Sigmoid colon (tissue), 7 donors: ENCODE measurements around the gene DKK2. TPM values are rescaled to one million over a fixed set of nuclear protein-coding genes. Genes with fewer than 3 reads are reported as not detected.
"Not testable (repeated sequence)": the region's sequence is repeated elsewhere in the genome, so short reads cannot be mapped to it uniquely, and the experiment has no call there.

ENCODE experiments used
- DNase-seq: peaks from one replicate; pipeline ENCODE4 v3.0.0-alpha.2; 2019
- H3K27ac ChIP-seq, 4 donors: fragments of 200-600 bp; sonication (generic); one replicate each; pipeline ENCODE4 v1.5.1; 2016 to 2019; ENCODE audit warnings: mild to moderate bottlenecking in 1 of 4
- H3K27me3 ChIP-seq, 3 donors: fragments of 200-600 bp; sonication (generic); one replicate each; pipeline ENCODE4 v1.5.1; 2019; ENCODE audit warnings: mild to moderate bottlenecking in 1 of 3
- H3K36me3 ChIP-seq, 4 donors: fragments of 200-600 bp; sonication (generic); one replicate each; pipeline ENCODE4 v1.5.1; 2016 to 2019
- H3K4me1 ChIP-seq, 4 donors: fragments of 200-600 bp; sonication (generic); one replicate each; pipeline ENCODE4 v1.5.1; 2017 to 2019
- H3K4me3 ChIP-seq, 4 donors: fragments of 200-600 bp; sonication (generic); one replicate each; pipeline ENCODE4 v1.5.1; 2017 to 2019; ENCODE audit warnings: mild to moderate bottlenecking in 2 of 4, moderate library complexity in 1 of 4
- H3K9me3 ChIP-seq, 4 donors: fragments of 200-600 bp in 3 of 4; sonication (generic) in 3 of 4; one replicate each; pipeline versions ENCODE4 v1.5.1 to v1.6.1; 2013 to 2019
- CTCF ChIP-seq, 4 experiments: fragments of 450-650 bp in 3 of 4; fragments of 200-600 bp in 1 of 4; IDR thresholded peaks; one replicate each; pipeline ENCODE4 v1.5.1; 2016 to 2019; ENCODE audit warnings: antibody characterized with exemption in 4 of 4, mild to moderate bottlenecking in 3 of 4, moderate library complexity in 2 of 4
- EP300 ChIP-seq, 4 donors: sonication (generic); formaldehyde crosslinking; IDR thresholded peaks; one replicate each; pipeline ENCODE4 v1.6.1; 2017; ENCODE audit warnings: antibody characterized with exemption in 4 of 4
- POLR2A ChIP-seq, 2 donors: fragments of 450-650 bp; IDR thresholded peaks; one replicate each; pipeline ENCODE4 v1.6.1; 2016; ENCODE audit warnings: antibody characterized with exemption in 2 of 2, mild to moderate bottlenecking in 2 of 2, moderate library complexity in 2 of 2
- POLR2AphosphoS5 ChIP-seq, 4 donors: sonication (generic); formaldehyde crosslinking; IDR thresholded peaks; one replicate each; pipeline ENCODE4 v1.6.1; 2017; ENCODE audit warnings: antibody characterized with exemption in 4 of 4
- WGBS, 2 donors: extraction: QIAGEN DNeasy Blood & Tissue Kit; methylation state at CpG; one replicate each; pipeline ENCODE4 v1.1.7; 2013; 5-methylcytosine and 5-hydroxymethylcytosine counted together
- intact Hi-C: fragments of 100-400 bp; cut with DNase I; formaldehyde crosslinking; loops from one replicate; pipeline ENCODE4 v1.15.1; 2023
- polyA plus RNA-seq, 3 donors: library from polyadenylated mRNA; stranded (reverse); fragments of 200-250 nt; gene quantifications; one replicate each; pipeline ENCODE4 v1.2.3, GENCODE V29; 2013
- total RNA-seq, 4 donors: library from RNA; depleted of rRNA; stranded (reverse); fragments of >200 nt; gene quantifications; one replicate each; pipeline ENCODE4 v1.1.0, GENCODE V29; 2016
- donor health status: healthy with polysubstance abuse.
- donor health status: Bipolar disorder and iron deficiency.
- donor health status: healthy.

The DKK2 gene
- total and polyA plus RNA-seq, 7 donors, result 0.35 to 9.1 (median 3.3) TPM; not detected in 2

DNA sequence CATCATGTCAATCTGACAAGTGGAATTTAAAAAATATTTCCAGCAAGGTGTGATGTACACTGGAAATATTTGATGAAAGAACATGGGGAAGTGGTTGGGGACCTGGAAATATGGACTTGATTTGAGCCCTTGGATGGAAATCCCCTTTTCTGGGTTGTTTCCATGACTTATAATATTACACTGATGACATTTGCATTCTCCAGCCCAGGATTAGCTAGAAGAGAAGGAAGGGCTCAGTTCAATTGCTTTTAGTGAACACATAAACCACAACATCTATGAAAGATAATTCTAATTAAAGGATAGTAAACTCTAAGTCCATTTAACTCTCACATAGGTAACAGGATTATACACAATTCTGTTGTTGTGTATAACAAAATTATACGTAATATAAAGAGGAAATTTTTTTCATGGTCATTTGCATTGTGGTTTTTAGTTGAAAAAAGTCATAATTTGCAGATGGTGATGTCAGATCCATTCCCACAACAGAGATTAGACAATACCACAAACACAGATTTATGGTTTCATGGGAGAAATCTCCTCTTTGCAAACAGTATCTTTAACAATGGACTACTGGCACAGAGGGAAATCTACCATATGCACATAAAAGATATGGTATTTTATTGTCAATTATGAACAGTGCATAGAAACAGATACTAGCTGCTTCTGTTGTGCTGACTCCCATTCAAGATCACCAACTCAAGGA, 126.5 kb downstream of the DKK2 start:
- no peaks in the 10 kb centered on the region for H3K27me3 ChIP-seq
- H3K4me3 ChIP-seq, result no peak overlapping the region
- H3K4me1 ChIP-seq, result no peaks in the 10 kb centered on the region
- no peak for TF ChIP-seq POLR2AphosphoS5 (IDR thresholded peaks at IDR 0.05)
- TF ChIP-seq CTCF (IDR thresholded peaks at IDR 0.05), result no peak
- no peak for TF ChIP-seq EP300 (IDR thresholded peaks at IDR 0.05)
- no peak for TF ChIP-seq POLR2A (IDR thresholded peaks at IDR 0.05)
- no peak for DNase-seq
- WGBS, 2 donors, result 71 to 83% methylated on average over 1 of the region's 1 CpG
- H3K27ac ChIP-seq, result no peak overlapping the region
- no peaks in the 10 kb centered on the region for H3K36me3 ChIP-seq
- intact Hi-C loops, result no loop called here
- no peaks in the 10 kb centered on the region for H3K9me3 ChIP-seq

- 91 to 92% methylated on average over 11 of the region's 11 CpGs for WGBS, 2 donors
- intact Hi-C loops, H3K27me3 ChIP-seq, H3K36me3 ChIP-seq, DNase-seq, H3K27ac ChIP-seq, H3K4me1 ChIP-seq, H3K4me3 ChIP-seq, H3K9me3 ChIP-seq: not testable (repeated sequence)
Observed at GRCh38 chr4:106908049-106908448, 128.1 kb downstream of the DKK2 start.

GRCh38 chr4:106907216-106907615, 128.9 kb downstream of the DKK2 start:
- intact Hi-C loops, result no loop called here
- H3K36me3 ChIP-seq, result no peaks in the 10 kb centered on the region
- DNase-seq, result no peak
- TF ChIP-seq CTCF (IDR thresholded peaks at IDR 0.05) (no peak), EP300 (IDR thresholded peaks at IDR 0.05) (no peak), POLR2AphosphoS5 (IDR thresholded peaks at IDR 0.05) (no peak)
- 51 to 78% methylated on average over 2 of the region's 2 CpGs for WGBS, 2 donors
- H3K27me3 ChIP-seq, result no peaks in the 10 kb centered on the region
- no peaks in the 10 kb centered on the region for H3K4me1 ChIP-seq
- no peak overlapping the region for H3K4me3 ChIP-seq
- no peak overlapping the region for H3K27ac ChIP-seq
- H3K9me3 ChIP-seq, result no peaks in the 10 kb centered on the region

DNA sequence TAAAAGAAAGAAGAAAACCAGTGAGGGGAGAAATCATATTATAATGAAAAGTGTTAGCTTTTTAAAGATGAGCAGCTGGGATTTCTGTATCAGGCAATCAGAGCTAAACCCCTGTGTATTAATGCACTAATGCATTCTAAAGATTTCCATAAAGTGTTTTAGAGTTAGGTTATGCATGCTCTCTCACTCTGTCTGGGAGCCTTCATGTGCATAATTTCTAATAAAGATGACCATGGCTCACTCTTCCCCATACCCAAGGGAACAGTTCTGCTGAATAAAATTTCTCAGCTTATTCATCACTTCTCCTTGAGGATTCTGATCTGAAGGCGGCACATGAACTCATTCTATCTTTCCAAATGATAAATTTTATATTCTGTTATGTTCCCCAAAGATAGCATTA, 129.4 kb downstream of the DKK2 start:
- H3K4me3 ChIP-seq, result no peak overlapping the region
- WGBS, 2 donors, result 72 to 80% methylated on average over 1 of the region's 1 CpG
- H3K9me3 ChIP-seq, result no peaks in the 10 kb centered on the region
- no peaks in the 10 kb centered on the region for H3K4me1 ChIP-seq
- TF ChIP-seq EP300 (IDR thresholded peaks at IDR 0.05), result no peak
- TF ChIP-seq POLR2A (IDR thresholded peaks at IDR 0.05), result no peak
- TF ChIP-seq POLR2AphosphoS5 (IDR thresholded peaks at IDR 0.05), result no peak
- TF ChIP-seq CTCF (IDR thresholded peaks at IDR 0.05), result no peak
- H3K27me3 ChIP-seq, result no peaks in the 10 kb centered on the region
- DNase-seq, result no peak
- no peaks in the 10 kb centered on the region for H3K36me3 ChIP-seq
- no peak overlapping the region for H3K27ac ChIP-seq
- intact Hi-C loops, result no loop called here

- Histone ChIP-seq H3K27me3 (no peaks in the 10 kb centered on the region), H3K9me3 (peaks cover 0 to 4% (median 0%) of the 10 kb centered on the region in 4 donors), H3K4me3 (no peak overlapping the region), H3K27ac (no peak overlapping the region), H3K4me1 (no peaks in the 10 kb centered on the region), H3K36me3 (no peaks in the 10 kb centered on the region)
- WGBS, 2 donors, result 39 to 52% methylated on average over 4 of the region's 4 CpGs
- TF ChIP-seq POLR2AphosphoS5 (IDR thresholded peaks at IDR 0.05), result no peak
- TF ChIP-seq POLR2A (IDR thresholded peaks at IDR 0.05), result no peak
- TF ChIP-seq CTCF (IDR thresholded peaks at IDR 0.05), result peak in 1 of 4 experiments; percentile 41
- no peak for TF ChIP-seq EP300 (IDR thresholded peaks at IDR 0.05)
- DNase-seq, result no peak
- intact Hi-C loops, result no loop called here
Observed at GRCh38 chr4:106898621-106899230, 137.4 kb downstream of the DKK2 start.
